ENCODE results near the gene OSBPL3.

OSBPL3 gene

GRCh38 chr7:24980534-24981170, 674 bp upstream of the OSBPL3 start:
- no peak for DNase-seq (ENCODE audit: low read depth, low spot score)

- DNase-seq (ENCODE audit: low read depth, low spot score) = no peak
Measured at GRCh38 chr7:24979470-24979862, 512 bp downstream of the OSBPL3 start.

DNA sequence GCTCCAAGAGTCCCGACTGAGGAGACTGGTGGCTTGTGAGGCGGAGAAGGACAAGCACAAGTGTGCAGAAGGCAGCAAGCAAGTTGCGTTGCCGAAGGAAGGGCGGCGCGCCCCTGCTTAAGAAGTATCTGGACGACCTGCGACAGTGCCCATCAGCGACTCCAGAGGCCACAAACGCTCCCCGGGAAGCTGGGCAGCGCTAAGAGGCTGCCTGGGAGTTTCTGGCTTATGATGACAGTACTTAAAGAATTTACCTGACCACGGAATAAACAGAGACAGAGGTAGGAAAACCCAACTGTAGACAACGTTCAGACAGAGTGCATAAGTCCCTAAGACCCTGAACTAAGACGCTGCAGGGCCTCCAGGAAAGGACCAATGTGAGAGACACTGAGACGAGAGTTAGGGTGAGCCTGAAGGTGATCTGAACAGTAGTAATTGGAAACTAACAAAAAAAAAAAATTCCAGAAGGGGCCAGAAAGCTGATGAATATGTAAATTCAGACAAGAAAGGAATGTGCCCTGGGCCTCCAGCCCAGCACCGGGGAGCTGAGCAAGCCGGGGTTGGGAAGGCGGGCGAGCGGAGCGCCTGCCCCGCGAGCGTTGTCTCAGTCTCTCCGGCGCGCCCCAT, 1.0 kb downstream of the OSBPL3 start:
- no peak for DNase-seq (ENCODE audit: low read depth, low spot score)

DNA sequence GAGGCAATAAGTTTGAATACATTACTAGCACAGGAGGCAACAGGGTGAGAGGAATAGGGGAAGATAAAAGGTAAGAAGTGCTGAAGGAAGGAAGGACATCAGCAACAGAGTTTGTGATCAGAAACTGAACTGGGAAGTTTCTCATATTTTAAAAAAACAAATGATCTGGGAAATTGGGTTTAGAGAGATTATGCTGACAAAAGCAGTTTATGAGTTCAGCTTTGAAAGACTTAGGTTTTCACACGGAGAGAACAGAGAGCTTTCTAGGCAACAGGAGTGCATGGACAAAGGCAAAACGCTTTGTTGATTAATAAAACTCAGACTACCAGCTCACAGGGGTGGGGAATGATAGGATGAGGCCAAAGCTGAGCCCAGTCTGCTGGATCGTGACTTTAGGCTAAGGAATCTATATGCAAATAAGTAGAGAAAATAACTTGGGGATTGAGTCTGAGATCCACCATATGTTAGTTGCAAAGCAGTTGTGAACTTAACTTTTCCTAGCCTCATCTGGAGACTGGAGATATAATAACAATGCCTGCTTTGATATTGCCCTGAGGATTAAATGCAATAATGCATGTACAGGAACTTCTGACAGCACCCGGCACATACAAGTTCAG, 4.2 kb downstream of the OSBPL3 start:
- DNase-seq (ENCODE audit: low read depth, low spot score) = no peak

GRCh38 chr7:24975172-24975571, 4.8 kb downstream of the OSBPL3 start:
- DNase-seq (ENCODE audit: low read depth, low spot score) = no peak

DNA sequence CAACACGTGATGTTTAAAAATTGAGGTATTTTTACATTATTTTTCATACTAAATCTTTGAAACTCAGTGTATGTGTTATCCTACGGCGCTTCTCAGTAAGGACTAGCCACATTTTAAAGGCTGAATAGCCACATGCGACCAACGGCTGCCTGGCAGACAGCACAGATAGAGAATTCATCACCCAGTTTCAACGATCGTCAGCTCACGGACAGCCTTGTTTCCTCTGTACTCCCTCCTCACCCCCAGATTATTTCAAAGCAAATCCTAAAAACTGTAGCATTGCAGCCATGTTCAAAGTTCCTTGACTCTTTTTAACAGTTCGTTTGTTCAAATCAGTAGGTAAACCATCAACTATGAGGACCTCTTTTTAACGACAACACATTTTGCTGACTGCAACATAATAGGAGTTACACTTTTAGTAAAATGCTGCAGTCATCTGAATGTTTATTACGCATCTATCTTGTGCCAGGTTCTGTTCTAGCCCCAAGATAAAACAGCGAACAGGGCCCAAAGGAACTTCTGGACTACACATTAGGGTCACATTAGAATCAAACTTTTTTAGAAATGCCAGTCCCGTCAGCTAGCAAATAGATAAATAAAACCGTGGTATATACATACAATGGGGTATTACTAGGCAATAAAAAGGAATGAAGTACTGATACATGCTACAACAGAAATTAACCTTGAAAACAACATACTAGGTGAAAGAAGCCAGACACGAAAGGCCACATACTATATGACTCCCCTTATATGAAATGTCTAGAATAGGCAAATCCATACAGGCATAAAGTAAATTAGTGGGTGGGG, 5.7 kb downstream of the OSBPL3 start:
- DNase-seq (ENCODE audit: low read depth, low spot score) = no peak

DNA sequence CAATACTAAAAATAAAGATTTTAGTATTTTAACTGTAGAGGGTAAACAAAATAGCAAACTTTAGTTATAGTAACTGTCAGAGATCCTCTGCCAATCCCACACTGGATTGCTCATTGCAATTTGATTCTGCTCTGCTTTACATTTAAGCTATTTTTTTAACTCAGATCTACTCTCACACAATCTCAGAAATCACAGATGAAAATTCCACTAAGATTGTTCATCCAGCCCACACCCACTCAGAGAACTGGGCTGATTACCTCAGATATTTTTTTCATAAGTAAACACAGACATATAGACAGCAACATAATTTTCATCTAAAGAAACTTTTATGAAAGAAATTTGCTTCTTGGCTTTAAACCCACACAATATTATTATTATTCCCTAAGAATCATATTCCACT, 7.0 kb downstream of the OSBPL3 start:
- no peak for DNase-seq (ENCODE audit: low read depth, low spot score)

DNA sequence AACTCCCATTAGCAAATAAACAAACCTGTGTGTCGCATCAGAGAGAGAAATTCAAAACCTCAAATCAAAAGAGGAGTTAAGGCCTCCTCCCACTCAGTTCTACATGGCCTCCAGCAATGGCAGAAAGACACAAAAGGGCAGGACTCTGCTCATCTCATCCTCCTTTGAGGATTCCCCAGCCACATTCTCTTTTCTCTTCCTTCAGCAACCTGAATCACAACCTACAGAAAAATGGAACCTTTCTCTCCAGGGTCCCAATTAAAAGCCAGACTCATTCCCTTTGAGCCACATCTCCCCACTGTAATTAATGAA, 7.9 kb downstream of the OSBPL3 start:
- no peak for DNase-seq (ENCODE audit: low read depth, low spot score)

DNA sequence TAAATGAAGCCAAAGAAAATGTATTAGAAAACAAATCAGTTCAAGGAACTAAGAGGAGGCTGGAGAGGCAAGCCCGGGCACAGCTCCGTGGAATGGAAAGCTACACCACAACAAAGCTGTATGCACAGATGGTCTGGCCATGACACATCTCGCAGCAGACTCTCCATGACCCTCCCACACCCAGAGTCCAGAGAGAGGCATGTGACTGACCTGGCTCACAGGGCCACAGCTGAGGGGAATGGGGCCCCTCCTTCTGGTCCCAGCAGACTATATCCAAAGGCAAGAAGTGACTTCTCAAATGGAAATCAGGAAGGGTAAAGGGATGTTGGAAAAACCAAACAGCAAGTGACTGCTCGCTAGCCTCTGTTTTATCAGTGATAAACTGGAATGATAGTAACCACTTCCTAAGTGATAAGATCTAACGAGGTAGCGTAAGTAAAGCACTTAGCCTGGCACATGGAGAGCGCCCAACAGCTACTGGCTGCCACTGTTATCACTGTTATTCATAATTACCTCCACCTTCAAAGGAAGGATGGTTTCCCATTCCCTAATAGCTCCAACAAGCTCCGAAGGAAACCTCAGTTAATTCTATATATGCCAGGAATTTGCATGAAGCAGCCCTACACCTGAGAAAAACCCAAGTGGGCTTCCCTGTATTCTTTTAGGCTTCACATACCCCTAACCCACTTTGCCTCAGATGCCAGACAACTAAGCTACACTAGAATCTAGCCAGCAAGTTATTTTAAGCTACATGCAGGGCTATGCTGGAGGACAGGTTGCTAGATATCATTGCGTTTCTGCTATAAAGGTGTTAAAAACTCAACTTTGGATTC, 8.4 kb downstream of the OSBPL3 start:
- no peak for DNase-seq (ENCODE audit: low read depth, low spot score)

- no peak for DNase-seq (ENCODE audit: low read depth, low spot score)
Measured at GRCh38 chr7:24970676-24971075, 9.3 kb downstream of the OSBPL3 start.

GRCh38 chr7:24968165-24968564, 11.8 kb downstream of the OSBPL3 start:
- no peak for DNase-seq (ENCODE audit: low read depth, low spot score)

DNA sequence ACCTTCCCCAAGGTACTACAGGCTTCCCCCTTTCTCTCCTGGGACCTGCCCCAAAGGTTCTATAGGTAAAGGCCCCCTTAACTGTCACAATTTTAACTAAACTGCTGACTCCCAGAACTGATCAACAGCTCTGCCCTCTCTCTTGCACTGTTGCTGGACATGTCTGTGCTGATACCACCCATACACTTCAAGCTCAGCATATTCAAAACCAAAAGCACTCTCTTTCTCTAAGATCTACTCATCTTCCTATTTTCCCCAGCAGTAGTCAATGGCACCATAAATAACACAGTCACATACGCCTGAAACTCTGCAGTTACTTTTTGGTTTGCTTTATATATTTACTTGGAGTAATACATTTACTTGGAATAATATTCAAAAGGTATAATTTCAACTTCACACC, 12.3 kb downstream of the OSBPL3 start:
- DNase-seq (ENCODE audit: low read depth, low spot score) = no peak

DNA sequence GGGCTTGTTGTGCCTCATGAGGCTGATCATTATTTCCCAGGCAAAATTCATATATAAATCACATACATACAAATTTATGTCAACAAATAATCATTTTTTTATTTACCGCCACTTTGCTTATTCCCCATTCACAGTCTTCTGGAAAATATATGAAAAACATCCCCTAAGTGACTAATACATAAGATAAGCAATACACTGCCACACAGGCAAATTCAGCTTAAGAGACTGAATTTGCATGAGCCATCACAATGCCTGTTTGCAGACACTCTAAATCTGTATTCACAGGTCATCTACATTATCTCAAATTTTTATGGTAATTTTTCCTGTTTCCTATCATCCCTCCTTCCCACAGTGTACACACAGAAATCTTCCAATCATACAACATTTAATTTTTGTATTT, 13.2 kb downstream of the OSBPL3 start:
- DNase-seq (ENCODE audit: low read depth, low spot score) = no peak

- no peak for DNase-seq (ENCODE audit: low read depth, low spot score)
Measured at GRCh38 chr7:24965831-24966708, 13.9 kb downstream of the OSBPL3 start.

DNA sequence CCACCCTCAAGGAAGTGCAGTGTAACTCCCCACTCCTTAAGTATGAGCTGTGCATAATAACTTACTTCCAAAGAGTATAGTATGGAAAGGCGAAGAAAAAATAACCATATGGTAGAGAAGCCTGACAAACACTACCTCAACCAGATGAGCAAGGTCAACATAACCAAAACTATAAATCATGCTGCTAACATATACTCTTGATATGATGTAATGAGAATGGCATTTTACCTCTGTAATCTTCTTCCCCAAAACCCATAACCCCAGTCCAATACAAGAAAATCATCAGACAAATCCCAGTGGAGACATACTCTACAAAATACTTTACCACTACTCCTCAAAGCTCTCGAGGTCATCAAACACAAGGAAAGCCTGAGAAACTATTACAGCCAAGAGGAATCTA, 15.8 kb downstream of the OSBPL3 start:
- DNase-seq (ENCODE audit: low read depth, low spot score) = no peak

GRCh38 chr7:24963218-24963617, 16.8 kb downstream of the OSBPL3 start:
- no peak for DNase-seq (ENCODE audit: low read depth, low spot score)

DNA sequence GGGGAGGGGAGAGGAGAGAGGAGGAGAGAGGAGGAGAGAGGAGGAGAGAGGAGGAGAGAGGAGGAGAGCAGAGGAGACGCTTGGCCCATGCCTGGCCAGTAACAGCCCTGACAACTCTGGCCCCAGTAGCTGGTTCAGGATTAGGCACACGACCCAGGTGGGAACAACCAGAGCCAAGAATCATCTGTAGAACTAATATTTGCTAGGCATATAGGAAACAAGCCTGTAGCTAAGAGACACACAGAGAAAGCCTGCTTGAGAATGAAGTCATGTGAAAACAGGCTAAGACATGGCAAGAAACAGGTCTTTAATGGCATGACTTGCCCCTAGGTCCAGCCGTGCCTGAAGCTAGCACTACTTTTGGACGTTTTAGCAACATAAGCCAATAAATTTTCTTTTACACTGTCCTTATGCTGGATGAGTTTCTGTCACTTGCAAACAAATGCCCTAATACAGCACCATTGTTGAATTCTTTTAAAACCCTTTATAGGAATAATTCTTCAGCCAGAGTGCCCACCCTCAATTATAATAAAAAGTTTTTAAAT, 17.5 kb downstream of the OSBPL3 start:
- DNase-seq (ENCODE audit: low read depth, low spot score) = no peak

- DNase-seq (ENCODE audit: low read depth, low spot score) = no peak
Measured at GRCh38 chr7:24959735-24960485, 20.1 kb downstream of the OSBPL3 start.

DNA sequence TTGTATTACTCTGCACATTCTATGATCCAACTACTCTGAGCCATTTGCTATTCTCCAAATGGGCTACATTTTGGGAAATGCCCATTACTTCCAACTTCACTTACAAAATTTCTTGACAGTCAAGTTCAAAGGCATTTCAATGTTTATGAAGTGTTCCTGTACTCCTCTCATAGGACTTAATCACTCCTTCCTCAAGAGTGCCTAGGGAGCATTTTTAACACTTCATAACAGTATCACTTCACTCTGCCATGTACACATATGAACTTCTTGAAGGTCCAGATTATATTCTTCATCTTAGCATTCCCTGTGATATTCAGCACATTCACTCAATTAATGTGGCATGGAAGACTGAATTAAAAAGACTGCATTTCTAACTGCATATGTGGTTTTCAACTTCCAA, 21.6 kb downstream of the OSBPL3 start:
- DNase-seq (ENCODE audit: low read depth, low spot score) = no peak

DNA sequence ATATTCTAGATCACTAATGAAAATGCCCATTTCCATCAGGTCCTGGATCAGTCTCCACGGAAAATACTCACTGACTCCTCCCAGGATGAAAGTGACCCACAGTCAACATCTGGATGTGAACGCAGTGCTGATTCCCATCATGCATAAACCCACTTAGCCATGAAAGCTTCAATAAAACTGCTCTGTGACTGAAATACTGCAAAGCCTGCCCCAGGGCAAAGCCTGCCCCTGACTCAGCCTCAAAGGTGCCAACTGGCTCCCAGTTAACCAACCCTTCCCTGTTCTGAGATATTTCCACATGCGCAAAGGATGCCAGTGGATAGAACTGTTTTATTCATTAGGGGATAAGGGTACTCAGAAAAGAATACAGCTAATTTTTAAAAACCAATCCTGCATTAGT, 24.0 kb downstream of the OSBPL3 start:
- DNase-seq (ENCODE audit: low read depth, low spot score) = no peak

Data from brain pericyte (primary cell).